GM18870 (cell line): ENCODE data around the gene CDC34.

Experiments used
- ATAC-seq: cut with Tn5 transposase; IDR thresholded peaks from one replicate; pipeline ENCODE4 v1.9.1; 2021; ENCODE audit warnings: moderate library complexity; ENCODE audit not compliant: unreplicated experiment

CDC34 gene

DNA sequence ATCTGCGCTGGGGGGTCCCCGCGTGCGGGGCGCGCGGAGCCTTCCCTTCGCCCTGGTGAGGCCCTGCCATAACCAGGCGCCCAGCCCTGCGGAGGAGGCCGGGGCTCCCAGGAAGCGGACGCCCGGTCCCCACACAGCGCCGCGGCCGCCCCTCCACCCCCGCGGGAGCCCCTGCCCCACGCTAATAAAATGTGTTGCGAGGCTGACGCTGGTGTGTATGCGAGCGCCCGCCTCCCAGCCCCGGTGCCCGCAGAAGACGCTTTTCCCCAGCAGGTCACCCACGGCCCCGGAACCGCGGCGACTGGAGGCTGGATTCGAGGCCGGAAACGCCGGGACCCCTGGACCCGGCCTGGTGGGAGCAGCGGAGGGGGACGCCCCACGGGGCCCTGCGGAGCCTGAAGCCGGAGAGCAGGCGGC lies 12.1 kb upstream of the CDC34 start:
- ATAC-seq: no peak

DNA sequence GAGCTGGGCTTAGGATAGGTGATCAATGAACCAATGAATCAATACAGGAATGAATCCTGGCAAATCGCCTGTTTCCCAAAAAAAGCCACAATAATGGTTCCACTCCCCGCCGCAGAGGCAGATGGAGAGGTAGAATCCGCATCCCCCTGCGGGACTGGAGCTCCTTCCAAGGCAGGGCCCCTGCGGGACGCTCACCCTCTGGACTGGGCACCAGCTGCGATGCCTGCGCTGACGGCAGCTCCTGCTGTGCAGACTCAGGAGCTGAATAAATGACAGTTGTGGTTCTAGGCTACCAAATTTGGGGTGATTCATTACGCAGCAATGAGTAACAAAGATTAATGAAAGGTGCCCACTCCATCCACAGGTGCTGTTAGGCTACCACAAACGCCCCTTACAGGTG lies 8.8 kb upstream of the CDC34 start:
- no peak for ATAC-seq

DNA sequence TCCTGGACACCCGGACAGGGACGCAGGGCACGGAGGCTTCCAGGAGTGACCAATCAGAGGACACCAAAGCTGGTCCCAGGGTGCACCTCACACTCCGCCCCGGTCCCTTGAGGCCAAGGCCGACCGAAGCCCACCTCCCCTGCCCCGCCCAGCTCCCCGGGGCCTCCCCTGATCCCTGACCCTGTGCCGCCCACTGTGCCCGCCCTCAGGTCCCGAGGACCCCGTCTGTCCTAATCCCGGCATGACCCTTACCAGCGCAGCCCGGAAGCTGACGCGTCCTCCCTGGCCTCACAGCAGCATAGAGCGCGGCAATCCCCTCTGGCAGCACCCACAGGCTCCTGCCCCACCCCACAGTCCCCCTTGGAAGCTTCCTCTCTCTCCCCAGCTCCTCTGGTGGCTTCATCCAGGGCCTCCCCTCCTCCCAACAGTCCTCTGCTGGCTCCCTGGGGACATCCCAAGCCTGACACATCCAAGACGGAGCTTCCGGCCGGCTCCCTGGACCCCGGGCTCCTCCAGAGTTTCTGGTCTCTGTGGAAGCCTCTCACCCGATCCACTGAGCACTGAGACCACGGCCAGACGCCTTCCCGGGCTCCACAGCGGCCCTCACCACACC lies 7.4 kb upstream of the CDC34 start:
- ATAC-seq: no peak

DNA sequence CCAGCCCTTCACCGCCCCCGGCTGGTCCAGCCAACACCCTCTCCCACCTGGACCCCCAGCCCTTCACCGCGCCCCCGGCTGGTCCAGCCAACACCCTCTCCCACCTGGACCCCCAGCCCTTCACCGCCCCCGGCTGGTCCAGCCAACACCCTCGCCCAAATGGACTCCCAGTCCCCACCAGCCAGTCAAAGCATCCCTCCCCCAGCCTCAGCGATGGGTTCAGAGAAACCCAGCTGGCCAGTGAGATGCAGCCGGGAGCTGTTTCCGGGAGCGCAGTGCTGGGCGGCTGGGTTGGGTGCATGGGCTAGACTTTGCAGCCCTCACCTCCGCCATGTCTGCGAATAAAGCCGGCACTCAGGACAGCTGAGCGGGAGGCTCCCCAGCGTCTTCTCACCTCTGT lies 6.5 kb upstream of the CDC34 start:
- ATAC-seq: no peak

DNA sequence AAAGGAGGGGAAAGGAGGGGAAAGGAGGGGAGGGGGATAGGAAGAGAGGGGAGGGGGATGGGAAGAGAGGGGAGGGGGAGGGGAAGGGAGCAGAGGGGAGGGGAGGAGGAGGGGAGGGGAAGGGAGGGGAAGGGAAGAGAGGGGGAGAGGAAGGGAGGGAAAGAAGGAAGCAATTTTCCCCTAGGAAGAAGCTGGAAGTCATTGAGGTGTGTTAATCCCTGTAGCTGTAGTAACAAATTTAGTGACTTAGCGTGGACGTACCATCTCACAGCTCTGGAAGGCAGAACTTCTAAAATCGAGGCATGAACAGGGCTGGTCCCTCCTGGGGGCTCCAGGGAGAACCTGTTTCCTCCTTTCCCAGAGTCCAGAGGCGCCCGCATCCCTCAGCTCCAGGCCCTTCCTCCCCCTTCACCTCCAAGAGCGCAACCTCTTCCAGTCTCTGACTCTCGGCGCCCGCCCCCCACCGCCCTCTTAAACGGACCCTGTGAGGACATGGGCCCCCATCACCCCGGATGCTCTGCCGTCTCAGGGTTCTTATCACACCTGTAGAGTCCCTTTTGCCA lies 5.6 kb upstream of the CDC34 start:
- ATAC-seq: no peak

DNA sequence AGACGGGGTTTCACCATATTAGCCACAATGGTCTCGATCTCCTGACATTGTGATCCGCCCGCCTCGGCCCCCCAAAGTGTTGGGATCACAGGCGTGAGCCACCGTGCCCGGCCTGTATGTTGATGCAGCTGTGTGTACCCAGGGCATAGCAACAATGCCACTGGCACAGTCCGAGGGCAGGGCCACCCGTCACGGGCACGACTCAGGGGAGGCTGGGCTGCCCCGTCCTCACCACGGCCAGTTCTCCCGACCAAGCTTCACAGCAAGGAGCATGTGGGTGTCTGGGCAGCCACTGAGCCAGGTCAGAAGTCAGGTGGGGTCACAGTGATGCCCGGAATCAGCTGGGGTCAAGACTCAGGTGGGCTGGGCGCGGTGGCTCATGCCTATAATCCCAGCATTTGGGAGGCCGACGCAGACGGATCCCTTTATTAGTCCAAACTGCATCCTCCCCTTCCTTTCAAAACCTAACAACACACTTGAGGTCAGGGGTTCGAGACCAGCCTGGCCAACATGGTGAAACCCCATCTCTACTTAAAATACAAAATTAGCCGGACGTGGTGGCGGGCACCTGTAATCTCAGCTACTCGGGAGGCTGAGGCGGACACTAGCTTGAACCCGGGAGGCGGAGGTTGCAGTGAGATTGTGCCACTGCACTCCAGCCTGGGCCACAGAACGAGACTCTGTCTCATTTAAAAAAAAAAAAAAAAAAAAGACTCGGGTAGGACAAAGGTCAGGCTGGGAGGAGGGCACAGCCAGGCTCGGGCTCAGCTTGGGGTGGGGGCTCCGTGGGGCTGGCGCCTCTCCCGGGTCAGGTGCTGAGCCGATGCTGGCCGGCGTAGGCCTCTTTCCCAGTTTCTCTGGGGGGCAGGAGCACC lies 1.2 kb upstream of the CDC34 start:
- no peak for ATAC-seq

DNA sequence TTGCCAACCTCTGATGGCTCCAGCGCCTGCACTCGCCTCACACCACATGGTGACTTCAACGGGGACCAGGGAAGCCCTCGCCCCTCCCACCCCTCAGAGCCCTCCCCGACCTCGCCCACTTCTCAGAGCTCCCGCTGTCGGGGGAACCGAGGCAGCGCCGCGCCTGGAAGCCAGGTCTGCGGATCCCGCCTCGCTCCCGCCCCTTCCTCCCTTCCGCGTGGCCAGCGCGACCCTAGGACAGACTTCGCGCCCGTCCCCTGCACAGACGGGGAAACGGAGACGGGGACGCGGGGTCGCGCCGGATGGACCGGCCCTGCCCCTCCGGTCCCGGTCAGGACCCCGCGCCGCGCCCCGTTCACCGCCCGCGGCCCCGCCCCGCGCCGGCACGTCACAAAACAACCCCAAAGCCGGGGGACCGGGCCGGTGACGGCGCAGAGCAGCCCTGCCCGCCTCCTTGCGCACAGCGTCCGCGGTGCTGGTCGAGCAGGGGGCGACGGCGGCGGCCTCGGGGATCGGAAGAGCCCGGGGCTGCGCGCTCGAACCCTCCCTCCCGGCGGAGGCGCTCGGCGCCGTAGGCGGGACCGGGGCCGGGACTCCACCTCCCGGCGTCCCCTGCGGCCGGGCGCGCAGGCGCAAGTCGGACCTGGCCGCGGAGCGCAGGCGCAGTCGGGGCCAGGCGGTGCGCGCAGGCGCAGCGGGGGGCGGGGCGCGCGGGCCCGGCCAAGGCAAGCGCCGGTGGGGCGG lies 379 bp upstream of the CDC34 start:
- ATAC-seq: peak; percentile 40

DNA sequence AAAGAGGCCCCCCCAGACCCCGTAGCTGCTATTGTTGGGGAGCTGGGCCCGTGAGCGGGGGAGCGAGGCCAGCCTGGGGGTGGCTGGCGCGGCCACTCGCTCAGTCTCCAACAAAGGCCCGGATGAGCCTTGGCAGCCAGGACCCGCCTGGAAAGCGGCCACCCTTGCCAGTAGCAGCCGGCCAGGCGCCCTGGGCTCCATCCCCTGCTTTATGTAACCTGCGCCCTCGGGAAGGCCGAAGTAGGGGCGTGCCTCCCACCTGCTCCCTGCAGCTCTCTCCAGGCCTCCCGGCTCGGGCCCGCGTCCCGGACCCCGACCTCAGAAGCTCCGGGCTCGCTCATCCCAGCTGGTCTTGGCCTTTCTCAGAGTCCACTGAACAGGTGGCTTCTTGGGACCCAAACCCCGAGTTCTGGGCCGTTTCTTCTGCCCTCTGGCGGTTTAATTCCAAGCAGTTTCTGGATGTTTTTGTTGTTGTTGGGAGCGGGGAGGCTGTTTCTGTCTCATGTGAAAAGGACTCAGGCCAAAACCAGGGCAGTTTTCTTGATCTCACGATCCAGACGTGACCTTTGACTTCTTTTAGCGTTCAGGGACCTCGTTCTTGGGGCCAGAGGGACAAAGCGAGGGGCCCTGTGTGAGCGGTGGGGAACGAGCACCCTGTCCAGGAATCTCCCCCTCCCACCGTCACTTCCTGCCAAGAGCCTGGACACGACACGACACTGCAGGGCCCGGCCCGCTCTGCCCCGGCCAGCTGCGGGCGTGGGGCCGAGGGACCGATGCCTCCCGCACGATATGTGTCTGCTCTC lies 1.2 kb downstream of the CDC34 start:
- ATAC-seq: no peak

DNA sequence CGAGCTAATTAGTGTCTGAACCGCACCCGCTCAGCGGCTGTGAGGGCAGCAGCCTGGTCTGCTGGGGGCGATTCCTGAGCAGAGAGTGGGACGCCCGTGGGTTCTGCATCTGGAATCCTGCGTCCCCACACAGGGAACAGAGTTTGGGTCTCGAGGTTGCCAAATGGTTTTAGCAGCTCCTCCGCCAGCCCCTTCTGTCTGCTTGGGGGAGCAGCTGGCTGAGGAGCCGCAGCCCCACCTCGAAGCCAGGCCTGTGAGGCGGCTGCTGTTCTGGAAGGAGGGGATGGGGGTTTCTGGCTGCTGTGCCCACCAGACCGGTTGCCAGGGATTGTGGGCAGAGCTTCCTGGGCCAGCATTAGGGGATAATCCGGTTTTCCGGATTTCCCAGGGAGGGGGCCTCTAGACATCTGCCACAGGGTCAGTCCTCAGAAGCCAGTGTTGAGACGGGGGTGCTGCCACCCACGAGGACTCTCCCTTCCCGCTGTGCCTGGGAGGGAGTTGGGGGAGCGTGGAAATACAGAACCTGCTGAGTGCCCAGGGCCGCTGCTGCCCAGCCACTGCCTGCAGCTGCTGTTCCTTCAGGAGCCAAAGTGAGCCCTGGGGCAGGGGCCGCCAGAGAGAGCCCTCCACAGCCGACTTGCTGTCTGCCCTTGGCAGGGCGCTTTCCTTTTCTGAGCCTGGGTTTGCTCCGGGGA lies 2.0 kb downstream of the CDC34 start:
- no peak for ATAC-seq

DNA sequence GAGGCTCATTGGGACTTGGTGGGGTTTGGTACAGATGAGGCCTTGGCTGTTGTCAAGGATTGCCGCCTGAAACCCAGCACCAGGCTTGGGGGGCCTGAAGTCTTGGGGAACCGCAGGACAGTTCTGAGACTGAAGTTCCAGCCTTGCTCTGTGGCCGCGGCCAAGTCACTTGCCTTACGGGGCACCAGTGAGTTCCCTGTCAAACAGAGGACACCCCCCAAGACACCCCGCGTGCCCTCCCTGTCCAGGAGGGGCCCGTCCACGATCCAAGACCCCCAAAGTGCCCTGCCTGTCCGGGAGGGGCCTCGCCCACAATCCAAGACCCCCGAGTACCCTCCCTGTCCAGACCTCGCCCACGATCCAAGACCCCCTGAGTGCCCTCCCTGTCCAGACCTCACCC lies 2.5 kb downstream of the CDC34 start:
- no peak for ATAC-seq

DNA sequence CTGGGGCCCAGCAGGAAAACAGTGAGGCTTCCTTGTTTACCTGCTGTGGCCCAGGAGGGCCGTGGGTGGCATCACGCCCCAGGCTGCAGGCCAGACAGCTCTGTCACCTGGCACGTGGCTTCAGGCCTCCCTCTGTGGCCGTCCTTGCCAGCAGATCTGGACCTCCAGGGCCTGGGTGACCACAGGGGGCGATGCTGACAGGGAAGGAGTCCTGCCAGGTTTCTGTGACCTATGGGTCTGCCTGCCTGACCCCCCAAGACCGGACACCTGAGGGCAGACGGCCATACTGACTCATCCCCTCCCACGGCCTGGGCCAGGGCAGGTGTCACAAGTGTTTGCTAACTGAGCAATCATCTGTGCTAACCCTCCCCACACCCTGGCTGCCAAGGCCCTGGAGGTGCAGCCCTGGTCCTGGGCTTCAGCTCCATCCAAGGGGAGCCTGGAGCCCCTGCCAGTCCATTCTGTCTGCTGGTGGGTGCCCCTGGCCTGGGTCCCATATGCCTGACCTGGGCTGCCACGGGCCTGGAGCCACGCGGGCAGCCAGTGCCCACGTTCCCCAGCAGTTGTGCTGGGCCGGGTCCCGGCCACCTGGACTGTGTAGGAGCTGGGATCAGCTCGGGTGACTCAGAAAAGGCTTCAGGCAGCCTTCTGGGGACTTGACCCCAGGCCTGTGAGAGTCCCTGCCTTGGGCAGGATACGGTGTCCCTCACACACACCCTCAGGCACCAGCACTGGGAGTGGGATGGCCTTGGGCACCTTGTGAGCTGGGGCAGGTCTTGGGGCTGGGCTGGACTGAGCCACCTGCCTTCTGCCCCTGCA lies 3.7 kb downstream of the CDC34 start:
- no peak for ATAC-seq

DNA sequence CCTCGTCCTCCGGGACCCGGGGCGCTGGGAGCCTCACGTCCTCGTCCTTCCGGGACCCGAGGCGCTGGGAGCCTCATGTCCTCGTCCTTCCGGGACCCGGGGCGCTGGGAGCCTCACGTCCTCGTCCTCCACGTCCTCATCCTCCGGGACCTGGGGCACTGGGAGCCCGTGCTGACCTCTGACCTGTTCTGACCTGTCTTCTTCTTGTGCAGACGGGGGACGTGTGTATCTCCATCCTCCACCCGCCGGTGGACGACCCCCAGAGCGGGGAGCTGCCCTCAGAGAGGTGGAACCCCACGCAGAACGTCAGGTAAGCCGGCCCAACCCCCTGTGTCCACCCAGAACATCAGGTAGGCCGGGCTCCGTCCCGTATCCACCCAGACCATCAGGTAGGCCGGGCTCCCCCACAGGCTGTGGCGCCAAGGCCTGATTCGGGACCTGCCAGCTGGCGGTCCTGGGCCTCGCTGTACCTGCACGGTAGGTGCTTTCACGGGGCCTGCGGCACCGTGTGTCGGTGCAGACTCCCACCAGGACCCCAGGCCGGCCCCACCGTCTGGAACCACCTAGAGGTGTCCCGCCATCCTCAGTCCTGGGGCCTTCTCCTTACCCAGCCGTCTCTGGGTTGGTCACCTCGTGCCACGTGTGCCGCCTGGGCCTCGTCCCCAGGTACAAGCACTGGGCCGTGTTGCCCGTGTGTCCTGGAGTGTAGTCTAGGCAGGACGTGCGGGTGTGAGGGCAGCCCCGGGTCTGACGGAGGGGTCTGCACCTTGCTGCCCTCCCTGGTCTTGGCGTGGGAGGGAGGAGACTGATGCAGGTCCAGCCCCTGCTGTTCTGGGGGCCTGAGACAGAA lies 4.7 kb downstream of the CDC34 start:
- no peak for ATAC-seq

DNA sequence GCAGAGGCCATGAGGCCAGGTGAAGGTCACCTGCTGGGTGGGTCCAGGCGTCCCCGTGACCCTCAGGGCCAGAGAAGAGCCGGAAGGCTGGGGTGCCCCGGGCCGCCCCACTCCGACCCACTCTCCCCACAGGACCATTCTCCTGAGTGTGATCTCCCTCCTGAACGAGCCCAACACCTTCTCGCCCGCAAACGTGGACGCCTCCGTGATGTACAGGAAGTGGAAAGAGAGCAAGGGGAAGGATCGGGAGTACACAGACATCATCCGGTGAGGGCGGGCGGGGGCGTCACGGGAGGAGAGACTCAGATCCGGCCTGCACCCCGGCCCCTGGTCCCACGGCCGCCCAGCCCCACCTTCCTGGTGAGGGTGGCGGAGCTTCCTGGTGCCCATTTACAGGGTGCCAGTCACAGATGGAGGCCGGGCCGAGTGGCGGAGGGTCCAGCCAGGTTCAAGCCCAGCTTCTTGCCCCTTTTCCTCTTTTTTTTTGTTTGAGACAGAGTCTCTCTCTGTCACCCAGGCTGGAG lies 5.4 kb downstream of the CDC34 start:
- no peak for ATAC-seq

DNA sequence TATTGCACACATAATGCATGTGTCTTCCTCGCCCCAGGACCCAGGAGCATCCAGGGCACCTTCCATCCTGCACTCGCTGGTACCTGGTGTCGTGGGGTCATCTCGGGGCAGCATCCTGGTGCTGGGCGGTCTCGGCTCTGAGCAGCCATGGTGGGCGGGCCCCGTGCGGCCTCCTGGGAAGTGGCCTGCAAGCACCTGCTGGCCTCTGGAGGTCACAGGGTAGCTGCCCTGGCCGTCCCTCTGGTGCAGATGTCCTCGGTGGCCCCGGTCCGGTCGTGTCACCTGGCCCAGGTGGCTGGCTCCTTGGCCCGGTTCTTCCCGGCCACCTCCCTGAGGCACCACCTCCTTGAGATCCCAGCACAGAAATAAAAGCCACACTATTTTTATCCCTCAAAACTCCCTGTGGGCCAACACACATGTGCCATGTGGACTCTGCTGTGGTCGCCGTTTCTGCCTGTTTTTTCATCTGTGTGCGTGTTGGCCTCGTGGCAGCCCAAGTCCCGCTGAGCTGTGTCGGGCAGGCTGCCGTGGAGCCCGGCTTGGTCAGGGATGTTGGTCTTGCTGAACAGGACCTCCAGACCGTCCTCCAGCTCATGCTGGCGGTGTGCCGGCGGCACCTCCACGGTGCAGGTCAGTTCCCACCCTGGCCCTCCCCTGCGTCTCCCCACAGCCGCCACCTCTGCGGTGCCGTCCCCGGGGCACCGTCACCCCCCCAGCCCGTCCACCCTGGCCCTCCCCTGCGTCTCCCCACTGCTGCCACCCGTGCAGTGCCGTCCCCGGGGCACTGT lies 7.3 kb downstream of the CDC34 start:
- ATAC-seq: no peak

DNA sequence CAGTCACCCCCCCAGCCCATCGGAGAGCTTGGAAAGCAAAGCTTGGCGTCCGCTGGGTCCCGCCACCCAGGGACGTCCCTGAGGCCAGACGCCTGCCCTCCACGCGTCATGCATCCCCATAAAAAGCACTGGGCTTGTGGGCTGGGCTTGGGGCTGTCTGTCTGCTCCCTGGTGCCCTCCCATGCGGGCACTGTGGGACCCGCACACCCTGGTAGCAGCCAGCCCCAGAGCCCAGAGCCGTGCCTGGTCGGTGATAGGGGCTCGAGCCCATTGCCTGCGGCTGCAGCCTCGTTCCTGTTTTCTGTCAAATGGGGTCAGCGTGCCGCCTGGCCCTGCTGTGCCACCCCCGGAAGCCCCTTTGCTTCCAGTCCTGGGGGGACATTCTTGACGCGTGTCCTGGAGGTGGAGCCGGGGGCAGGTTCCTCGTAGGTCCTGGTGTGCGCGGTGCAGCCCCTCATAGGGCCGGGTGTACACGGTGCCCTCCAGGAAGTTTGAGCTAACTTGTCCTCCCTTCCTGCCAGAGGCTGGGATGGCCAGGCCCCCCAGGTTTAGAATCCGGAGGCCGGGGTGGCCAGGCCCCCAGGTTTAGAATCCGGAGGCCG lies 8.0 kb downstream of the CDC34 start:
- no peak for ATAC-seq

DNA sequence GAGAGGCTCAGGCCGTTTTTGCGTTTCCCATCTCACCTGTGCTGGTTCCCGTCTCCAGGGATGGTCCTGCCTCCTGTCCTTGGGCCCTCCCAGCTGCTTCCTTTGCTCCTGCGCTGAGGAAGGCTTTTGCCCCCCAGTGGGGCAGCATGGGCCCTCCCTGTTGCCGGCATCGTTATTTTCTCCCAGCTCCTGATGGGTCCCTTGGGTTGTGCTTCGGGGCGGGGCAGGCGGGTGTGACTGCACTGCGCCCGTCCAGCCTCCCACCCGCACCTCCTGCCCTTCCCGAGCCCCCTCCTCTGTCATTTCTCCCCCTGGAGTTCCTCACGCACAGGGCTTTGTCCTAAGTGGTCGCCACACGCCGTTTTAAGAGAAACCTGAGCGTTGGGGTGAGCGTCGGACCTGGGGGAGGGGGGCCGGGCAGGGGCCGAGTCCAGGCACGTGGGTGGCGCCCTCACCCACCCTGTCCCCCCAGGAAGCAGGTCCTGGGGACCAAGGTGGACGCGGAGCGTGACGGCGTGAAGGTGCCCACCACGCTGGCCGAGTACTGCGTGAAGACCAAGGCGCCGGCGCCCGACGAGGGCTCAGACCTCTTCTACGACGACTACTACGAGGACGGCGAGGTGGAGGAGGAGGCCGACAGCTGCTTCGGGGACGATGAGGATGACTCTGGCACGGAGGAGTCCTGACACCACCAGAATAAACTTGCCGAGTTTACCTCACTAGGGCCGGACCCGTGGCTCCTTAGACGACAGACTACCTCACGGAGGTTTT lies 9.5 kb downstream of the CDC34 start:
- no peak for ATAC-seq
